ENCODE data around the gene FOXI2. TPM values are rescaled to one million over a fixed set of nuclear protein-coding genes. Genes with fewer than 3 reads are reported as not detected.

FOXI2 gene
- total RNA-seq, 1 experiment from 2014 or later, result not detected

DNA sequence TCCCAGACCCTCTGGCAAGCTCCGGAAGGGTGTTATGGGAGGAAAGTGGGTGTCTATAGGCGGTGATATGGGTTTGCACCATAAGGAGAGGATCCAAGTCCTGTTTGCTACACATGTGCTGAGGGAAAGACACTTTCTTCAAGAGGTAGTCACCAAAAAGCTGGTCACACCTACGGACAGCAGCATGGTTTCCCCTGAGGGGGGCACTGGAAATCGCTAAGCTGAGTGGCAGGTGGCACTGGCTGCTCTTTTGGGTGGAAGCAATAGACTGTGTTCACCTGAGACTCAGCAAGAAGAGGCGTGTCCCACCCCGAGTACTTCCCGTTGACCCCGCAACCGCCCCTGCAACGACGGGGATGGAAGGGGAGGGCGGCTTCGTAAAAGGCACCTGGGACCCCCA, 1.8 kb upstream of the FOXI2 start:
- POLR2A ChIA-PET, result no interaction called here
- Histone ChIP-seq H3K4me3 (replicated peaks in 1 of 2; ENCODE audit: low read depth in 1 of 2, low read length in 2 of 2) (no peak overlapping the region), H3K9me2 (ENCODE audit: insufficient read depth) (no peaks in the 10 kb centered on the region), H3K4me1 (ENCODE audit: control insufficient read depth in 1 of 2, insufficient read depth in 2 of 2, low read length in 2 of 2) (no peaks in the 10 kb centered on the region), H4K20me1 (ENCODE audit: insufficient read depth) (no peaks in the 10 kb centered on the region), H2AFZ (ENCODE audit: low read depth, low read length, poor library complexity, severe bottlenecking) (no peak overlapping the region), H3K9me3 (ENCODE audit: control insufficient read depth in 1 of 2, insufficient read depth in 1 of 2, low read depth in 1 of 2, low read length in 2 of 2) (no peaks in the 10 kb centered on the region), H3K9ac (ENCODE audit: low read length) (no peak overlapping the region), H3K4me2 (ENCODE audit: low read length) (no peak overlapping the region), H3K27me3 (ENCODE audit: insufficient read depth, low read length) (peaks cover 38% of the 10 kb centered on the region), H3K36me3 (ENCODE audit: control insufficient read depth in 1 of 2, insufficient read depth in 2 of 2, low read length in 2 of 2) (no peaks in the 10 kb centered on the region), H3K79me2 (ENCODE audit: insufficient read depth, low read length) (no peaks in the 10 kb centered on the region), H3K27ac (ENCODE audit: low read depth, low read length) (no peak overlapping the region)
- RAD21 ChIA-PET (ENCODE audit: low non-redundant PET in 1 of 2, low total read pairs in 2 of 2, uncharacterized antibody in 2 of 2, unreplicated experiment in 2 of 2), result no interaction called here
- intact Hi-C loops (cut with micrococcal nuclease), result no loop called here
- TF ChIP-seq YY1 (IDR thresholded peaks at IDR 0.05; ENCODE audit: extremely low read depth, insufficient replicate concordance, low read depth, low read length), result no peak
- DNase-seq (ENCODE audit: low read depth, low spot score) (no peak), ATAC-seq (no peak)
- no TSS peak for BruUV-seq (replicated peaks)
- CTCF ChIA-PET, result interaction anchor here (1.0 kb wide), 1 partner anchor 477 kb away, joined by 3 read pairs; no protein-coding TSS in a partner anchor

DNA sequence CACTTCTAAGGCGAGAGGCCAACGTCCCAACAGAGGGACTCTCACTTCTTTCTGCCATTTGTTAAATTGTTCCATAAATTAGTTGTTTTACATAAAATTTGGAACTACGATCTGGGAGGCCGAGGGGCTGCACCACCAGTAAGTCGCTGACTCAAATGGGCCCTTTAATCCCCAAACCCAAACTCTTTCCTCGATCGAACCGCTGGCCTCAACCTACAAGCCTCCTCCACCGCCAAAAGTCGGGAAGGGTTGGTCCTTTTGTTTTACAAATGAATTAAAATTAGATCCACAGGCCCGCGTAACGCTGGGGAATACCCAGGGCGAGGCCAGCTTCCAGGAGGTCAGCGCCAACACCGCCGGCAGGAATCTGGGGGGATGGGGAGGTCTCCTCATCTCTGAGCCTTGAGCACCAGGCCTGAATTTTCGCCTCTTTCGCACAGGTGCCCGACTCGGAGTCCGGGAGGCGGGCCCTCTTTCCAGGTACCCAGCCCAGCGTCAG, 1.2 kb upstream of the FOXI2 start:
- H3K27me3 ChIP-seq (ENCODE audit: insufficient read depth, low read length), result peaks cover 38% of the 10 kb centered on the region
- no peaks in the 10 kb centered on the region for H4K20me1 ChIP-seq (ENCODE audit: insufficient read depth)
- BruUV-seq (replicated peaks), result no TSS peak
- no peak overlapping the region for H3K4me3 ChIP-seq (replicated peaks in 1 of 2; ENCODE audit: low read depth in 1 of 2, low read length in 2 of 2)
- ATAC-seq (no peak), DNase-seq (ENCODE audit: low read depth, low spot score) (no peak)
- ChIA-PET RAD21 (ENCODE audit: low non-redundant PET in 1 of 2, low total read pairs in 2 of 2, uncharacterized antibody in 2 of 2, unreplicated experiment in 2 of 2) (no interaction called here), CTCF (no interaction called here), POLR2A (no interaction called here)
- H3K9ac ChIP-seq (ENCODE audit: low read length), result no peak overlapping the region
- no peak overlapping the region for H3K27ac ChIP-seq (ENCODE audit: low read depth, low read length)
- TF ChIP-seq SP1 (IDR thresholded peaks at IDR 0.05; ENCODE audit: low read depth) (no peak), SIN3A (IDR thresholded peaks at IDR 0.05; ENCODE audit: low read depth) (no peak), REST (IDR thresholded peaks at IDR 0.05; ENCODE audit: low read depth) (no peak), EZH2phosphoT487 (IDR thresholded peaks at IDR 0.05; ENCODE audit: borderline replicate concordance) (no peak), ZNF274 (IDR thresholded peaks at IDR 0.05; ENCODE audit: low read depth, low read length) (no peak), FOSL1 (IDR thresholded peaks at IDR 0.05; ENCODE audit: low read depth) (no peak), POLR2A (IDR thresholded peaks at IDR 0.05; ENCODE audit: borderline replicate concordance, extremely low read depth, insufficient read depth, insufficient read length) (no peak), JUND (IDR thresholded peaks at IDR 0.05) (no peak)
- TF ChIP-seq, protein P1, sequence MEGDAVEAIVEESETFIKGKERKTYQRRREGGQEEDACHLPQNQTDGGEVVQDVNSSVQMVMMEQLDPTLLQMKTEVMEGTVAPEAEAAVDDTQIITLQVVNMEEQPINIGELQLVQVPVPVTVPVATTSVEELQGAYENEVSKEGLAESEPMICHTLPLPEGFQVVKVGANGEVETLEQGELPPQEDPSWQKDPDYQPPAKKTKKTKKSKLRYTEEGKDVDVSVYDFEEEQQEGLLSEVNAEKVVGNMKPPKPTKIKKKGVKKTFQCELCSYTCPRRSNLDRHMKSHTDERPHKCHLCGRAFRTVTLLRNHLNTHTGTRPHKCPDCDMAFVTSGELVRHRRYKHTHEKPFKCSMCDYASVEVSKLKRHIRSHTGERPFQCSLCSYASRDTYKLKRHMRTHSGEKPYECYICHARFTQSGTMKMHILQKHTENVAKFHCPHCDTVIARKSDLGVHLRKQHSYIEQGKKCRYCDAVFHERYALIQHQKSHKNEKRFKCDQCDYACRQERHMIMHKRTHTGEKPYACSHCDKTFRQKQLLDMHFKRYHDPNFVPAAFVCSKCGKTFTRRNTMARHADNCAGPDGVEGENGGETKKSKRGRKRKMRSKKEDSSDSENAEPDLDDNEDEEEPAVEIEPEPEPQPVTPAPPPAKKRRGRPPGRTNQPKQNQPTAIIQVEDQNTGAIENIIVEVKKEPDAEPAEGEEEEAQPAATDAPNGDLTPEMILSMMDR (IDR thresholded peaks at IDR 0.05 in 2 of 3, conservative IDR thresholded peaks at IDR 0.05 in 1 of 3; ENCODE audit: borderline replicate concordance in 1 of 3, insufficient read depth in 1 of 3, low read depth in 2 of 3, low read length in 2 of 3), result no peak
- no peaks in the 10 kb centered on the region for H3K9me3 ChIP-seq (ENCODE audit: control insufficient read depth in 1 of 2, insufficient read depth in 1 of 2, low read depth in 1 of 2, low read length in 2 of 2)
- H3K4me1 ChIP-seq (ENCODE audit: control insufficient read depth in 1 of 2, insufficient read depth in 2 of 2, low read length in 2 of 2), result no peaks in the 10 kb centered on the region
- H3K36me3 ChIP-seq (ENCODE audit: control insufficient read depth in 1 of 2, insufficient read depth in 2 of 2, low read length in 2 of 2), result no peaks in the 10 kb centered on the region
- H3K9me2 ChIP-seq (ENCODE audit: insufficient read depth), result no peaks in the 10 kb centered on the region
- no peak overlapping the region for H3K4me2 ChIP-seq (ENCODE audit: low read length)
- H3K79me2 ChIP-seq (ENCODE audit: insufficient read depth, low read length), result no peaks in the 10 kb centered on the region
- intact Hi-C loops (cut with micrococcal nuclease), result no loop called here
- no peak overlapping the region for H2AFZ ChIP-seq (ENCODE audit: low read depth, low read length, poor library complexity, severe bottlenecking)
